HCT116 (cell line): ENCODE data around the gene ODR4. TPM values are rescaled to one million over a fixed set of nuclear protein-coding genes. Genes with fewer than 3 reads are reported as not detected.
"Not testable (repeated sequence)": the region's sequence is repeated elsewhere in the genome, so short reads cannot be mapped to it uniquely, and the experiment has no call there.

Experiments
- ATAC-seq: fragments of 200-7000 bp; cut with Tn5 transposase; 2 replicates; pipeline ENCODE4 v1.9.1; 2020; ENCODE audit warnings: mild to moderate bottlenecking, moderate library complexity
- BruUV-seq: library from RNA; stranded (reverse); fragments of 400-500 nt; replicated peaks from 2 replicates; lab custom pipeline; 2021; lab: Mats Ljungman, UMichigan
- CTCF ChIA-PET: fragments of 300-600 bp; sonication (Branson Sonifier 250); formaldehyde crosslinking; loops from one replicate; lab custom pipeline; 2021; ENCODE audit warnings: antibody characterized with exemption; lab: Charles Lee
- POLR2A ChIA-PET: fragments of 300-600, 350-600 bp; sonication (Branson Sonifier 250); formaldehyde crosslinking; loops from one replicate; lab custom pipeline; 2021; ENCODE audit warnings: antibody characterized with exemption; lab: Charles Lee
- RAD21 ChIA-PET, 2 experiments: fragments of 300-600 bp; sonication (Branson Sonifier 250); formaldehyde crosslinking; loops; one replicate each; lab custom pipeline; 2023; ENCODE audit warnings: low total read pairs in 2 of 2; ENCODE audit not compliant: uncharacterized antibody in 2 of 2, unreplicated experiment in 2 of 2, low non-redundant PET in 1 of 2; lab: Charles Lee
- DNase-seq: peaks from one replicate; pipeline ENCODE4 v3.0.0-alpha.2; 2010; ENCODE audit warnings: low read depth, low spot score
- H2AFZ ChIP-seq: fragments of 200-600 bp; shearing (Covaris generic), sonication (generic); 2 replicates; pipeline ENCODE4 v1.6.1; 2017; ENCODE audit warnings: low read depth, mixed run types, mixed read lengths, antibody characterized with exemption, low read length; ENCODE audit not compliant: poor library complexity, severe bottlenecking
- H3K27ac ChIP-seq: 2 replicates; pipeline ENCODE4 v1.5.1; 2012; ENCODE audit warnings: low read depth, low read length
- H3K27me3 ChIP-seq: fragments of 200-600 bp; sonication (generic); 2 replicates; pipeline ENCODE4 v1.6.1; 2016; ENCODE audit warnings: mixed run types, low read length, mixed read lengths; ENCODE audit not compliant: insufficient read depth
- H3K36me3 ChIP-seq, 2 experiments: fragments of 200-500 bp in 1 of 2; fragments of 200-600 bp in 1 of 2; sonication (Bioruptor generic) in 1 of 2; sonication (generic) in 1 of 2; 2 replicates each; pipeline versions ENCODE4 v1.5.1 to v1.6.1; 2014 to 2016; ENCODE audit warnings: low read length in 2 of 2, inconsistent platforms in 1 of 2, mixed read lengths in 1 of 2, mixed run types in 1 of 2; ENCODE audit not compliant: insufficient read depth in 2 of 2, control insufficient read depth in 1 of 2
- H3K4me1 ChIP-seq, 2 experiments: fragments of 200-600 bp in 1 of 2; sonication (generic) in 1 of 2; 2 replicates each; pipeline versions ENCODE4 v1.5.1 to v1.6.1; 2012 to 2017; ENCODE audit warnings: low read length in 2 of 2, inconsistent platforms in 1 of 2, mild to moderate bottlenecking in 1 of 2, mixed read lengths in 1 of 2, mixed run types in 1 of 2, moderate library complexity in 1 of 2; ENCODE audit not compliant: insufficient read depth in 2 of 2, control insufficient read depth in 1 of 2
- H3K4me2 ChIP-seq: fragments of 200-600 bp; sonication (generic); 2 replicates; pipeline ENCODE4 v1.6.1; 2017; ENCODE audit warnings: mixed run types, low read length, mixed read lengths
- H3K4me3 ChIP-seq, 2 experiments: fragments of 200-600 bp in 1 of 2; sonication (generic) in 1 of 2; replicated peaks in 1 of 2; 2 replicates each; pipeline ENCODE4 v1.5.1; 2011 to 2016; ENCODE audit warnings: low read length in 2 of 2, control low read depth in 1 of 2, low read depth in 1 of 2, mild to moderate bottlenecking in 1 of 2, mixed read lengths in 1 of 2, mixed run types in 1 of 2
- H3K79me2 ChIP-seq: fragments of 200-600 bp; sonication (generic); 2 replicates; pipeline ENCODE4 v1.6.1; 2017; ENCODE audit warnings: mild to moderate bottlenecking, mixed run types, low read length, moderate library complexity, mixed read lengths; ENCODE audit not compliant: insufficient read depth
- H3K9ac ChIP-seq: fragments of 200-600 bp; sonication (generic); 2 replicates; pipeline ENCODE4 v1.6.1; 2016; ENCODE audit warnings: low read length, mixed read lengths
- H3K9me2 ChIP-seq: fragments of 200-600 bp; sonication (generic), shearing (Covaris generic); 2 replicates; pipeline ENCODE4 v1.6.1; 2017; ENCODE audit warnings: mixed run types, mild to moderate bottlenecking, moderate library complexity; ENCODE audit not compliant: insufficient read depth
- H3K9me3 ChIP-seq, 2 experiments: fragments of 200-500 bp in 1 of 2; fragments of 200-600 bp in 1 of 2; sonication (Bioruptor generic) in 1 of 2; sonication (generic) in 1 of 2; 2 replicates each; pipeline ENCODE4 v1.6.1; 2014 to 2017; ENCODE audit warnings: low read length in 2 of 2, mixed read lengths in 2 of 2, inconsistent platforms in 1 of 2, low read depth in 1 of 2, mild to moderate bottlenecking in 1 of 2, mixed run types in 1 of 2, moderate library complexity in 1 of 2; ENCODE audit not compliant: control insufficient read depth in 1 of 2, insufficient read depth in 1 of 2
- H4K20me1 ChIP-seq: fragments of 200-600 bp; sonication (generic), shearing (Covaris generic); 2 replicates; pipeline ENCODE4 v1.6.1; 2017; ENCODE audit warnings: mixed run types, mild to moderate bottlenecking, moderate library complexity; ENCODE audit not compliant: insufficient read depth
- ELF1 ChIP-seq: IDR thresholded peaks from 2 replicates; pipeline ENCODE4 v1.6.1; 2012; ENCODE audit warnings: low read depth, borderline replicate concordance
- EZH2phosphoT487 ChIP-seq: fragments of 200-600 bp; IDR thresholded peaks from 2 replicates; pipeline ENCODE4 v1.6.1; 2018; ENCODE audit warnings: antibody characterized with exemption, borderline replicate concordance
- FOSL1 ChIP-seq: IDR thresholded peaks from 2 replicates; pipeline ENCODE4 v1.6.1; 2012; ENCODE audit warnings: low read depth
- SP1 ChIP-seq: IDR thresholded peaks from 2 replicates; pipeline ENCODE4 v1.6.1; 2012; ENCODE audit warnings: low read depth
- SRF ChIP-seq: IDR thresholded peaks from 2 replicates; pipeline ENCODE4 v1.6.1; 2012; ENCODE audit warnings: low read depth
- YY1 ChIP-seq: IDR thresholded peaks from 2 replicates; pipeline ENCODE4 v1.6.1; 2011; ENCODE audit warnings: low read length, low read depth, moderate library complexity, mild to moderate bottlenecking; ENCODE audit not compliant: insufficient replicate concordance; ENCODE audit errors: extremely low read depth
- intact Hi-C: fragments of 100-400 bp; cut with micrococcal nuclease; formaldehyde crosslinking; loops from 2 replicates; pipeline ENCODE4 v1.10.0; 2022
- total RNA-seq: library from RNA; stranded (reverse); gene quantifications from one replicate; pipeline ENCODE4 v1.2.1, GENCODE V29; 2021; ENCODE audit not compliant: unreplicated experiment
- TF ChIP-seq, protein P1 (sequence below): IDR thresholded peaks from 2 replicates; pipeline ENCODE4 v1.6.1; 2012

ODR4 gene
- total RNA-seq, 1 experiment from 2014 or later, result 18.4 TPM

GRCh38 chr1:186463926-186464325 lies 88.3 kb downstream of the ODR4 start (continued):
- no peak for TF ChIP-seq SP1
- no peak for TF ChIP-seq EZH2phosphoT487
- TF ChIP-seq FOSL1, result no peak
- TF ChIP-seq, protein P1, sequence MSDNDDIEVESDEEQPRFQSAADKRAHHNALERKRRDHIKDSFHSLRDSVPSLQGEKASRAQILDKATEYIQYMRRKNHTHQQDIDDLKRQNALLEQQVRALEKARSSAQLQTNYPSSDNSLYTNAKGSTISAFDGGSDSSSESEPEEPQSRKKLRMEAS, result no peak
- TF ChIP-seq ELF1, result no peak
- no peak for TF ChIP-seq YY1
- TF ChIP-seq SRF, result no peak
- TF ChIP-seq, all 23 proteins: peak for 0

GRCh38 chr1:186465491-186465890 lies 89.9 kb downstream of the ODR4 start:
- CTCF ChIA-PET, DNase-seq, H3K9me2 ChIP-seq, H2AFZ ChIP-seq, H4K20me1 ChIP-seq, H3K9me3 ChIP-seq, H3K4me3 ChIP-seq, H3K79me2 ChIP-seq, ATAC-seq, POLR2A ChIA-PET, BruUV-seq, H3K27me3 ChIP-seq, H3K36me3 ChIP-seq, H3K4me2 ChIP-seq, H3K9ac ChIP-seq, H3K4me1 ChIP-seq, intact Hi-C loops, H3K27ac ChIP-seq, RAD21 ChIA-PET: not testable (repeated sequence)

DNA sequence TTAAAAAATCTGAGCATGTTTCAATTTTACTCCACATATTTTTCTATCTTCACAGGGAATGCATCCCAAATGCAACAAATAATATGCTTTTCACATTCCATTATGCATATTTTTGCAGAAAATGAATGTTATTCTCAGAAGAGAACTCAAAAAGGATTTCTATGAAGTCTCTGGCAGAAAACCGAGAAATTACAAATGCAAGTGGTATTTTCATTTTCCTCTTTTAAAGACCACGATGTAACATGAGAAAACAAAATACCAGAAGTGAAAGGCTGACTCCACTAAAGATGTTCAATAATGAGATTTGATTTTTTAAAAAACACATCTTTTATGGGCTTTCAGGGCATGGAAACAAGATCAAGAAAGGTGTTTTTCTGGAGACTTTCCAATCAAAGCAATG lies 90.3 kb downstream of the ODR4 start:
- no peaks in the 10 kb centered on the region for H3K36me3 ChIP-seq
- no peak overlapping the region for H3K27ac ChIP-seq
- H3K4me3 ChIP-seq, result no peak overlapping the region
- H3K9ac ChIP-seq, result no peak overlapping the region
- CTCF ChIA-PET, result no interaction called here
- H2AFZ ChIP-seq, result no peak overlapping the region
- no peaks in the 10 kb centered on the region for H4K20me1 ChIP-seq
- H3K9me2 ChIP-seq, result no peaks in the 10 kb centered on the region
- H3K9me3 ChIP-seq, result no peaks in the 10 kb centered on the region
- no peaks in the 10 kb centered on the region for H3K79me2 ChIP-seq
- H3K4me2 ChIP-seq, result no peak overlapping the region
- POLR2A ChIA-PET, result no interaction called here
- RAD21 ChIA-PET, result no interaction called here
- H3K4me1 ChIP-seq, result no peaks in the 10 kb centered on the region
- no peaks in the 10 kb centered on the region for H3K27me3 ChIP-seq
- ATAC-seq (no peak), DNase-seq (no peak)
- intact Hi-C loops, result no loop called here
- TF ChIP-seq, protein P1, result no peak
- BruUV-seq, result no TSS peak

Other genes with a start within 250 kb of the ODR4 start
- gene PRG4, start 79.6 kb upstream of the ODR4 start, total RNA-seq, result 0.05 TPM
- 131 TPM for gene TPR, start 585 bp upstream of the ODR4 start, total RNA-seq
- not detected for gene PDC, start 85.3 kb downstream of the ODR4 start, total RNA-seq